ENCODE data around the gene KIF26B.

The KIF26B gene

DNA sequence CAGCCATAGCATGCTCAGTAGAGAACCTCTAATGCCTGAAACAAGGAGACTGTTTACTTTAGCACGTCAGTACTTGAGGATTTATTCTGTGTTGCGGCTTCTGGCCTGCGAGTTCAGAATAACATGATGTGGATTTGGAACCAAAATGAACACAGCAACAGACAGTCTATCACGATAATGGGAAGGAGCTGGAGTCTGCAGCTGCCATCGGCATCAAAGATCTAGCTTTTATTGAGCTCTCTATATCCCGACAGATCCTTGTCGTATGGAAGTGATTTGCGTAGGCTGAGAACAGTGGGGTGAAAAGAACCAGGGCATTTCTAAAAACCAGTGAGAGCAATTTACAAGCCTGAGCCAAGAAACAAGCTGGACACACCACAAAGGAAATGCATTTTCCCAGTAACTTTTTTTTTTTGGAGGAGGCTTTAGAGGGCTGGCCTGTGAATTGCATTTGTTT is 294.2 kb downstream of the KIF26B start:
- no peaks in the 10 kb centered on the region for H3K27me3 ChIP-seq (ENCODE audit: control insufficient read depth, insufficient read depth, low read length)
- no peak overlapping the region for H3K4me3 ChIP-seq (ENCODE audit: low read length)
- no peaks in the 10 kb centered on the region for H3K9me3 ChIP-seq (ENCODE audit: control insufficient read depth, low read length)
- no peak overlapping the region for H3K9ac ChIP-seq (ENCODE audit: low read length)
- H3K36me3 ChIP-seq (ENCODE audit: control insufficient read depth, insufficient read depth, low read length): no peaks in the 10 kb centered on the region
- no peaks in the 10 kb centered on the region for H3K4me1 ChIP-seq (ENCODE audit: control insufficient read depth, insufficient read depth, low read length)

DNA sequence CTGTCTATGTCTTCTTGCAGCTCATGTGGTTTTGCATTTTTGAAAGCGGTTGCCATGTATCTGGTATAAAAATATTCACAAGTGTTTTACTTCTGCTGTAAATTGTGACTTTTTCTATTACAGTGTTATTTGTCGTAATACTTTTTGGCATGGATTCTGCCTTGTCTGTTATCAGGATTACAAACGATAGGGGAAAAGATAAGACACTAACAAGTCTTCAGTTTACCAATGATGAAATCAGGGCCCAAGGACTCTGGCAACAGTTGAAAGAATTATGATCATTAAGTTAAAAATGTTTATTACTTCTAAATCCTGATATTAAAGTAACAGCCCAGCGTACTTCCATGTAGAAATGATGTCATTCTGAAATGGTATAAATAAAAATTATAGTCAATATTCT is 298.8 kb downstream of the KIF26B start:
- no peaks in the 10 kb centered on the region for H3K27me3 ChIP-seq (ENCODE audit: control insufficient read depth, insufficient read depth, low read length)

DNA sequence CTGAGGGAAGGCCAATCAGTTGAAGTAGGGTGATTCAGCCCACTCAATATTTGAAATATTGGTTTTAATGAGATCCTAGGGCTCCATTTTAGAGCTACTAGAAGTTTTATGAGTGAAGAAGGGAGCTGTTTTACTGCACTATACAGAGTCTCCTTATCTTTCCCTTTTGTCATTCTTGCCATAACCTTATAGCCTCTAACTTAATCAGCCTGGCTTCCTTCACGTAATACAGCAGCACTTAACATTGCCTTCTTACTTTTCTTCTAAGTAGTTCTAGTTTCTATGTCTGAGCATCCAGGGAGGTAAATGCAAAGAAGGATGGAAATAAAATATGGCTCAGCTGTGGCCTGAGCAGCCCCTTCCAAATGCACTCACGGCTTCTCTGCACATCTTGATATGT is 299.3 kb downstream of the KIF26B start:
- Histone ChIP-seq H3K36me3 (ENCODE audit: control insufficient read depth, insufficient read depth, low read length) (no peaks in the 10 kb centered on the region), H3K9ac (ENCODE audit: low read length) (no peak overlapping the region), H3K4me3 (ENCODE audit: low read length) (no peak overlapping the region)

More for the DNA sequence above, 298.8 kb downstream of the KIF26B start:
- Histone ChIP-seq H3K4me3 (ENCODE audit: low read length) (no peak overlapping the region), H3K9me3 (ENCODE audit: control insufficient read depth, low read length) (no peaks in the 10 kb centered on the region), H3K36me3 (ENCODE audit: control insufficient read depth, insufficient read depth, low read length) (no peaks in the 10 kb centered on the region), H3K9ac (ENCODE audit: low read length) (no peak overlapping the region), H3K4me1 (ENCODE audit: control insufficient read depth, insufficient read depth, low read length) (no peaks in the 10 kb centered on the region)

DNA sequence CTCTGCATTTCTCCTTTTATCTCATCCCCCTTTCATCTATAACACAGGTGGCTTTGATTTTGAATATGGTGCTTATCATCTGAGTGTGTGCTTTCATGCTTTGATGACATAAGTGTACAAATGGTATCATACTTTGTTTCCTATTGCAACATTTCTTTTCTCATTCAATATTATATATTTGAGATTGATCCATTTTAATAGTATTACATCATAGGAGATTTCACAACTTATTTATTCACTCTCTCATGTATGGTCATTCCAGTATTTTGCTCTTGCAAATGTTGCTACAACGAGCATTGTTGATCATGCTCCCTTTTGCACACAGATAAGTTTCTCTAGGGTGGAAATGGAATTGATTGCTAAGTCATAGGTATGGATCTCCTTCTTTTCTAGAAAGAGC is 302.8 kb downstream of the KIF26B start:
- H3K9me3 ChIP-seq (ENCODE audit: control insufficient read depth, low read length): no peaks in the 10 kb centered on the region
- no peak overlapping the region for H3K4me3 ChIP-seq (ENCODE audit: low read length)
- H3K4me1 ChIP-seq (ENCODE audit: control insufficient read depth, insufficient read depth, low read length): no peaks in the 10 kb centered on the region
- H3K9ac ChIP-seq (ENCODE audit: low read length): no peak overlapping the region
- H3K27me3 ChIP-seq (ENCODE audit: control insufficient read depth, insufficient read depth, low read length): no peaks in the 10 kb centered on the region
- no peaks in the 10 kb centered on the region for H3K36me3 ChIP-seq (ENCODE audit: control insufficient read depth, insufficient read depth, low read length)

More for the DNA sequence above, 299.3 kb downstream of the KIF26B start:
- Histone ChIP-seq H3K9me3 (ENCODE audit: control insufficient read depth, low read length) (no peaks in the 10 kb centered on the region), H3K4me1 (ENCODE audit: control insufficient read depth, insufficient read depth, low read length) (no peaks in the 10 kb centered on the region), H3K27me3 (ENCODE audit: control insufficient read depth, insufficient read depth, low read length) (no peaks in the 10 kb centered on the region)

DNA sequence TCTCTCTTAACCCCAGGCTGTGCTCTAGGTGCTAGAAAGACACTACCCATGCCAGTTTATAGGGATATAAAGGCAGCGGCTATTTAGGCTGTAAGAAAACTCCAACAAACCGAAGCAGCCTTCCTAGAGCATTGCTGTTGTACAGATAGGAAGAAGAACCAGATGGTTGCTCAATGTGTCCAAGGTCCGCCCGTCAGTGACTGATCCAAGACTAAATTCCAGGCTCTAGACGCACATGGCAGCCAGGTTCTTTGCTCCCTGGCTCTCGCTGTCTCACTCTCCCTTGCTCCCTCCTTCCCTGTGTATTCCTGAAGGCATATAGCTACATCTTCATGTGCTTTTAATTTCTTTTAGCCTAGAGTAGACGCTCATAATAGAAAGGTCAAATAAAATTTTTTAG is 303.4 kb downstream of the KIF26B start:
- Histone ChIP-seq H3K4me1 (ENCODE audit: control insufficient read depth, insufficient read depth, low read length) (no peaks in the 10 kb centered on the region), H3K36me3 (ENCODE audit: control insufficient read depth, insufficient read depth, low read length) (no peaks in the 10 kb centered on the region), H3K9ac (ENCODE audit: low read length) (no peak overlapping the region), H3K27me3 (ENCODE audit: control insufficient read depth, insufficient read depth, low read length) (no peaks in the 10 kb centered on the region), H3K9me3 (ENCODE audit: control insufficient read depth, low read length) (no peaks in the 10 kb centered on the region), H3K4me3 (ENCODE audit: low read length) (no peak overlapping the region)

DNA sequence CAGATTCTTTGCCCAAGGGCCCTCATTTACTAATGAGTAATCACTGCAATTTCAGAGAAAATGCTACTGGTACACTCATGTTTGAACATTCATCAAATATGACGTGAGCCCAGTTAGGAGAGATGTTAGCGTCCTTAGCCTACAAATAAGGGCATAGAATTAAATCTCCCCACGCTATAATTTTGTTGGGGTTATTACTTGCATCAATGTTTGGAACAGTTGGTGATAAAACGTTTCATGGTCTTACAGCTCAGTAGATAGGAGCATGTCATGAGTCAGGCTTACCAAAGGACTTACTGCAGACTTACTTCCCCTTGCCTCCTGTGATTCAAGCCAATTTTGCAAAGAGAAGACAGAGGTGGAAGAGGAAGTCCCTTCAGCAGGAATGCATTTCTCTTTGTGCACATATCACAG is 304.0 kb downstream of the KIF26B start:
- Histone ChIP-seq H3K9ac (ENCODE audit: low read length) (no peak overlapping the region), H3K36me3 (ENCODE audit: control insufficient read depth, insufficient read depth, low read length) (no peaks in the 10 kb centered on the region), H3K27me3 (ENCODE audit: control insufficient read depth, insufficient read depth, low read length) (no peaks in the 10 kb centered on the region), H3K4me1 (ENCODE audit: control insufficient read depth, insufficient read depth, low read length) (no peaks in the 10 kb centered on the region), H3K9me3 (ENCODE audit: control insufficient read depth, low read length) (no peaks in the 10 kb centered on the region), H3K4me3 (ENCODE audit: low read length) (no peak overlapping the region)

DNA sequence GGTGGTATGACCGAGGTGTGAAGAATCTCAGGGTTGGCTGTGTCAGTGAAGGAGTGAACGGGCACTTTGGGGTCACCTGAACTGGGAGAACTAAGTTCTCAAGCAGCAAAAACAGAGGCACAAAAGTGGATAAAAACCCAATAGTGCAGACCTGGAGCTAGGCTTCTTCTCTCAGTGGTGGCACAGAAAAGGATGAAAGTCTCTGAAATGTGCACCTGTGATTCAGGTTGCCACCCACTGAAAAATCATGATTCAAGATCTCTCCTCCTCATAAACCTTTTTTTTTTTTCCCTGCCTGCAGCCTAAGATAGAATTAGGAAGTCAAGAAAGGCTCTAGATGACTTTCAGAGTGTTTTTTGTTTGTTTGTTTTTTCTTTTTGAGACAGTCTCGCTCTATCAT is 304.8 kb downstream of the KIF26B start:
- Histone ChIP-seq H3K27me3 (ENCODE audit: control insufficient read depth, insufficient read depth, low read length) (no peaks in the 10 kb centered on the region), H3K9me3 (ENCODE audit: control insufficient read depth, low read length) (no peaks in the 10 kb centered on the region), H3K4me3 (ENCODE audit: low read length) (no peak overlapping the region), H3K36me3 (ENCODE audit: control insufficient read depth, insufficient read depth, low read length) (no peaks in the 10 kb centered on the region), H3K4me1 (ENCODE audit: control insufficient read depth, insufficient read depth, low read length) (no peaks in the 10 kb centered on the region), H3K9ac (ENCODE audit: low read length) (no peak overlapping the region)

DNA sequence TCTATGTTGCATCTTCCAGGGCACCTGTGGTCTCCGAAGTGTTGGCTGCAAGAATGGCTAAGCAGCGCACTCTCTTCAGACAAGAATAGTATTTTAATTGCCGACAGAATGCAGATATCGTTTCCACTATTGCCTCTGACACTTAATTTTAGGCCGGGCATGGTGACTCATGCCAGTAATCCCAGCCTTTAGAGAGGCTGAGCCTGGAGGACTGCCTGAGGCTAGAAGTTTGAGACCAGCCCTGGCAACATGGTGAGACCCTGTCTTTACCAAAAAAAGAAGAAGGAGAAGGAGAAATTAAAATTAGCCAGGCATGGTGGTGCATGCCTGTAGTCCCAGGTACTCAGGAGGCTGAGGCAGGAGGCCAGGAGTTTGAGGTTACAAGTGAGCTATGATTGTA is 306.9 kb downstream of the KIF26B start:
- H3K9ac ChIP-seq (ENCODE audit: low read length): no peak overlapping the region
- H3K4me1 ChIP-seq (ENCODE audit: control insufficient read depth, insufficient read depth, low read length): no peaks in the 10 kb centered on the region
- H3K4me3 ChIP-seq (ENCODE audit: low read length): no peak overlapping the region
- no peaks in the 10 kb centered on the region for H3K27me3 ChIP-seq (ENCODE audit: control insufficient read depth, insufficient read depth, low read length)
- H3K9me3 ChIP-seq (ENCODE audit: control insufficient read depth, low read length): no peaks in the 10 kb centered on the region
- H3K36me3 ChIP-seq (ENCODE audit: control insufficient read depth, insufficient read depth, low read length): no peaks in the 10 kb centered on the region

DNA sequence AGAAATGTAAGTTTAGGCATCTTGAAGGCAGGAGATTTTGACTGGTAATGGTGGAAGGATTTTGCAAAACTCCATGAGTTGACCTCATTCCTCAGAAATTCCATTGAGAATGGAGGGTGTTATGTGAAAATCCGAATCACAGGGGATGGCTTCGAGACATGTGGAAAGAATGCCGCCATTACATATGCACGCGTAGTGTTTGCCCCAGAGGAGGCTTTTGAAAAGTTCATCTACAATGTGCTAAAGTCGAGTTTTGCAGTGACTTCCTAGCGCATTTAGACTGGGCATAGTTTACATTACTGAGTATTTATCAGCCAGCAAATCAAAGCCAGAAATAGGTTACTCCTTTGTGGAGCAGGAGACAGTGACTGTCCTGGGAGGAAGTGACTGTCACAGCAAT is 307.4 kb downstream of the KIF26B start:
- Histone ChIP-seq H3K9me3 (ENCODE audit: control insufficient read depth, low read length) (no peaks in the 10 kb centered on the region), H3K9ac (ENCODE audit: low read length) (no peak overlapping the region), H3K4me3 (ENCODE audit: low read length) (no peak overlapping the region), H3K4me1 (ENCODE audit: control insufficient read depth, insufficient read depth, low read length) (no peaks in the 10 kb centered on the region), H3K27me3 (ENCODE audit: control insufficient read depth, insufficient read depth, low read length) (no peaks in the 10 kb centered on the region), H3K36me3 (ENCODE audit: control insufficient read depth, insufficient read depth, low read length) (no peaks in the 10 kb centered on the region)

DNA sequence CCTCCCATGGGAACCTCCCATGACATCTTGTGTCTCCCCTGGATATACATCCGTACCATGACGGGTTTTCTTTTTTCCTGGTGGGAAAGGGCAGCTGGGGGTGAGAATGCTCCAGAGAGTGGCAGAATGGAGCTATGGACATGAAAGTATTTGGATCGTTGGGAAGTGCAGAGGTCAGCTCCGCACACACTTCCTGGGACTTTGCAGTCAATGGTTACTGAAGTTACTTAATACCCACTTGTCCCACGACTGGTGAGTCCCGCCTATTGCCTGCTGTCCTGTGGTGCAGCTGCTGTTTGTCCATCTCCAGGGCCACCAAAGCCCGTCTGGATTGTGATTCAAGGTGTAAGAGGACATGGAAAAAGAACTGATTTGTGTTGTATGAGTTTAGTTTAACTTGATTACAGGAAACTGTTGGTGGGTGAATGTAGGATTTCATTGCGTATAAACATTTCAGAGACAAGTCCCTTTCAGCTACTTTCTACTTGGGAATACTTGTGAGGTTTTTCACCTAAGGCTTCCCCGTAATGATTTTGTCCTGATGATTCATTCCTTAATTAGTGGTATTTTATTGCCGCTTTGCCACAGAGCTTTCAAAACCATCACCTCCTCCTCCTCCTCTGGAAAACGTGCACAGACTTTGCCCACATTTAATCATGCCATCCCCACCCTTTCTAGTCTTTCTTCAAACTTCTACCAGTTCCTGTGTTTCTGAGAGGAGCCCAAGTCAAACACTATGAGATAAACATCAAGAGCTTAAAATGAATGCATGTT is 308.8 kb downstream of the KIF26B start:
- no peak overlapping the region for H3K9ac ChIP-seq (ENCODE audit: low read length)
- H3K27me3 ChIP-seq (ENCODE audit: control insufficient read depth, insufficient read depth, low read length): no peaks in the 10 kb centered on the region
- no peaks in the 10 kb centered on the region for H3K4me1 ChIP-seq (ENCODE audit: control insufficient read depth, insufficient read depth, low read length)

DNA sequence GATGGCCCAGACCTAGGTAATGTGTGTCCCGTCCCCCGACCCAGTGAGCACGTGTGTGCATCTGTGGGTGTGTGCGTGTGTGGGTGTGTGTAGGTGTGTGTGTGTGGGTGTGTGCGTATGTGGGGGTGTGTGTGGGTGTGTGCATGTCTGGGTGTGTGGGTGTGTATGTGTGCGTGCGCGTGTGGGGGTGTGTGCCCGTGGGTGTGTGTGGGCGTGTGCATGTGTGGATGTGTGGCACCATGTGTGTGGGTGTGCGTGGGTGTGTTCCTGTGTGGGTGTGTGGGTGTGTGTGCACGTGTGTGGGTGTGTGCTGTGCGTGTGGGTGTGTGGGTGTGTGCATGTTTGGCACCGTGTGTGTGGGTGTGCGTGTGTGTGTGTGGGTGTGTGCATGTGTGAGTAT is 309.5 kb downstream of the KIF26B start:
- H3K9me3 ChIP-seq (ENCODE audit: control insufficient read depth, low read length): no peaks in the 10 kb centered on the region

More for the DNA sequence above, 308.8 kb downstream of the KIF26B start:
- no peak overlapping the region for H3K4me3 ChIP-seq (ENCODE audit: low read length)
- no peaks in the 10 kb centered on the region for H3K9me3 ChIP-seq (ENCODE audit: control insufficient read depth, low read length)
- no peaks in the 10 kb centered on the region for H3K36me3 ChIP-seq (ENCODE audit: control insufficient read depth, insufficient read depth, low read length)

DNA sequence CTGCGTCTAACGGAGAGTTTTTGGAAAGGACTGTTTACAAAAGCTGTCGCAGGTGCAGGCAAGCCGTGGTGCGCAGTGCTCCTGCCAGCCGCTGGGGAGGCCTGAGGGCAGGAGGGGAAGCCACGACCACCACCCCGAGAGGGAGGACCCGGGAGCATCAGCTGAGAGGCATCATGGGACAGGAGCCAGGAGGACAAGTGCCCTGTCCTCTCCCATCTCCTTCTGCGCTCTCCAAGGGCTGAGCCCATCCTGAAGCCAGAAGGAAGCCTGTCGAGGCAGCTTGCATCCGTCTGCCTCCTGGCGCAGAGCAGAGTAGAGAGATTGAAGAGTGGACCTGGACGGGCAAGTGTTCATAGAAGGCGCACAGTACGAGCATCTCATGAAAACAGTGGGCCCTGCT is 310.9 kb downstream of the KIF26B start:
- H3K4me1 ChIP-seq (ENCODE audit: control insufficient read depth, insufficient read depth, low read length): no peaks in the 10 kb centered on the region
- H3K9me3 ChIP-seq (ENCODE audit: control insufficient read depth, low read length): no peaks in the 10 kb centered on the region
- no peak overlapping the region for H3K4me3 ChIP-seq (ENCODE audit: low read length)
- H3K27me3 ChIP-seq (ENCODE audit: control insufficient read depth, insufficient read depth, low read length): no peaks in the 10 kb centered on the region
- no peaks in the 10 kb centered on the region for H3K36me3 ChIP-seq (ENCODE audit: control insufficient read depth, insufficient read depth, low read length)
- no peak overlapping the region for H3K9ac ChIP-seq (ENCODE audit: low read length)

More for the DNA sequence above, 309.5 kb downstream of the KIF26B start:
- Histone ChIP-seq H3K27me3 (ENCODE audit: control insufficient read depth, insufficient read depth, low read length) (no peaks in the 10 kb centered on the region), H3K4me1 (ENCODE audit: control insufficient read depth, insufficient read depth, low read length) (no peaks in the 10 kb centered on the region), H3K36me3 (ENCODE audit: control insufficient read depth, insufficient read depth, low read length) (no peaks in the 10 kb centered on the region), H3K4me3 (ENCODE audit: low read length) (no peak overlapping the region), H3K9ac (ENCODE audit: low read length) (no peak overlapping the region)
